ENCODE data around the gene MYOM1. TPM values are rescaled to one million over a fixed set of nuclear protein-coding genes. Genes with fewer than 3 reads are reported as not detected.
A peak's percentile ranks its signal among the peaks of the same experiment; 100 is the strongest.

Gene MYOM1
- polyA plus RNA-seq, 1 donor = 8.7 TPM

GRCh38 chr18:3135536-3135935 is 84.2 kb downstream of the MYOM1 start:
- DNase-seq = no peak
- H3K36me3 ChIP-seq (ENCODE audit: control insufficient read depth, insufficient read depth, low read length) = no peaks in the 10 kb centered on the region
- H3K27me3 ChIP-seq (ENCODE audit: control insufficient read depth, insufficient read depth, low read length) = no peaks in the 10 kb centered on the region
- H3K27ac ChIP-seq (ENCODE audit: low read length) = no peak overlapping the region
- peaks cover 5% of the 10 kb centered on the region for H3K4me1 ChIP-seq (ENCODE audit: control insufficient read depth, insufficient read depth, low read length)
- no peaks in the 10 kb centered on the region for H3K9me3 ChIP-seq (ENCODE audit: control insufficient read depth, low read depth, low read length)
- WGBS (ENCODE audit: insufficient coverage, low lambda C conversion rate) = no CpG with 5 or more reads among the region's 10 CpGs
- H3K4me3 ChIP-seq (ENCODE audit: low read length) = no peak overlapping the region

DNA sequence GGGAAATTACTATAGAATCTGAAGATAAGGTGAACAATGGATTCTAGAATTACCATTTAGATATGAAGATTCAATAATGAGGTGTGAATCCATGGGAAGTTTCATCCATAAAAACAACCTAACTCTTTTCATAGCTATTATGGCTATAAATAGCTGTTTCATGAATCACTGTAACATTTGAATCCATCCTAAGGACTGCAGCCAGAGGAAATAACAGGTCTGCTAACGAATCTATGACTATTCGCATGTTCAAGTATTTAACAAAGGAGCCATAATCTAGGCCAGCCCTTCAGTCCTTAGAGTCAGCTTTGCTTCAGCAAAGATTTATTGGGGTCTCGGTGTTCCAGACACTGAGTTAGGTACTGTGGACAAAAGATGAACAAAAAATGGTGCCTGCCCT is 87.1 kb downstream of the MYOM1 start:
- H3K27ac ChIP-seq (ENCODE audit: low read length) = no peak overlapping the region
- H3K27me3 ChIP-seq (ENCODE audit: control insufficient read depth, insufficient read depth, low read length) = no peaks in the 10 kb centered on the region
- peaks cover 4% of the 10 kb centered on the region for H3K4me1 ChIP-seq (ENCODE audit: control insufficient read depth, insufficient read depth, low read length)
- H3K9me3 ChIP-seq (ENCODE audit: control insufficient read depth, low read depth, low read length) = no peaks in the 10 kb centered on the region
- no peak overlapping the region for H3K4me3 ChIP-seq (ENCODE audit: low read length)
- no peaks in the 10 kb centered on the region for H3K36me3 ChIP-seq (ENCODE audit: control insufficient read depth, insufficient read depth, low read length)
- WGBS (ENCODE audit: insufficient coverage, low lambda C conversion rate) = 100% methylated on average over 1 of the region's 3 CpGs
- no peak for DNase-seq

- DNase-seq = no peak
- H3K27ac ChIP-seq (ENCODE audit: low read length) = no peak overlapping the region
- H3K36me3 ChIP-seq (ENCODE audit: control insufficient read depth, insufficient read depth, low read length) = no peaks in the 10 kb centered on the region
- peaks cover under 1% of the 10 kb centered on the region for H3K9me3 ChIP-seq (ENCODE audit: control insufficient read depth, low read depth, low read length)
- H3K27me3 ChIP-seq (ENCODE audit: control insufficient read depth, insufficient read depth, low read length) = no peaks in the 10 kb centered on the region
- 43% methylated on average over 1 of the region's 2 CpGs for WGBS (ENCODE audit: insufficient coverage, low lambda C conversion rate)
- peaks cover 4% of the 10 kb centered on the region for H3K4me1 ChIP-seq (ENCODE audit: control insufficient read depth, insufficient read depth, low read length)
- H3K4me3 ChIP-seq (ENCODE audit: low read length) = no peak overlapping the region
Measured at GRCh38 chr18:3130344-3130743, 89.4 kb downstream of the MYOM1 start.

- no peaks in the 10 kb centered on the region for H3K27me3 ChIP-seq (ENCODE audit: control insufficient read depth, insufficient read depth, low read length)
- WGBS (ENCODE audit: insufficient coverage, low lambda C conversion rate) = 47% methylated on average over 3 of the region's 16 CpGs
- H3K4me3 ChIP-seq (ENCODE audit: low read length) = no peak overlapping the region
- peaks cover 2% of the 10 kb centered on the region for H3K9me3 ChIP-seq (ENCODE audit: control insufficient read depth, low read depth, low read length)
- peaks cover 4% of the 10 kb centered on the region for H3K4me1 ChIP-seq (ENCODE audit: control insufficient read depth, insufficient read depth, low read length)
- peak; percentile 80 to 84 for DNase-seq
- no peak overlapping the region for H3K27ac ChIP-seq (ENCODE audit: low read length)
- no peaks in the 10 kb centered on the region for H3K36me3 ChIP-seq (ENCODE audit: control insufficient read depth, insufficient read depth, low read length)
Measured at GRCh38 chr18:3129053-3129864, 90.5 kb downstream of the MYOM1 start.

GRCh38 chr18:3126457-3127097 is 93.2 kb downstream of the MYOM1 start:
- WGBS (ENCODE audit: insufficient coverage, low lambda C conversion rate) = 100% methylated on average over 1 of the region's 9 CpGs
- H3K9me3 ChIP-seq (ENCODE audit: control insufficient read depth, low read depth, low read length) = peaks cover 2% of the 10 kb centered on the region
- H3K27ac ChIP-seq (ENCODE audit: low read length) = no peak overlapping the region
- H3K27me3 ChIP-seq (ENCODE audit: control insufficient read depth, insufficient read depth, low read length) = no peaks in the 10 kb centered on the region
- H3K4me3 ChIP-seq (ENCODE audit: low read length) = no peak overlapping the region
- no peak for DNase-seq
- no peaks in the 10 kb centered on the region for H3K36me3 ChIP-seq (ENCODE audit: control insufficient read depth, insufficient read depth, low read length)
- peaks cover 4% of the 10 kb centered on the region for H3K4me1 ChIP-seq (ENCODE audit: control insufficient read depth, insufficient read depth, low read length)

GRCh38 chr18:3124822-3125221 is 94.9 kb downstream of the MYOM1 start:
- no peak overlapping the region for H3K4me3 ChIP-seq (ENCODE audit: low read length)
- H3K9me3 ChIP-seq (ENCODE audit: control insufficient read depth, low read depth, low read length) = peaks cover 2% of the 10 kb centered on the region
- no peaks in the 10 kb centered on the region for H3K36me3 ChIP-seq (ENCODE audit: control insufficient read depth, insufficient read depth, low read length)
- WGBS (ENCODE audit: insufficient coverage, low lambda C conversion rate) = 100% methylated on average over 1 of the region's 1 CpG
- H3K27ac ChIP-seq (ENCODE audit: low read length) = no peak overlapping the region
- peaks cover 4% of the 10 kb centered on the region for H3K4me1 ChIP-seq (ENCODE audit: control insufficient read depth, insufficient read depth, low read length)
- H3K27me3 ChIP-seq (ENCODE audit: control insufficient read depth, insufficient read depth, low read length) = no peaks in the 10 kb centered on the region
- no peak for DNase-seq

DNA sequence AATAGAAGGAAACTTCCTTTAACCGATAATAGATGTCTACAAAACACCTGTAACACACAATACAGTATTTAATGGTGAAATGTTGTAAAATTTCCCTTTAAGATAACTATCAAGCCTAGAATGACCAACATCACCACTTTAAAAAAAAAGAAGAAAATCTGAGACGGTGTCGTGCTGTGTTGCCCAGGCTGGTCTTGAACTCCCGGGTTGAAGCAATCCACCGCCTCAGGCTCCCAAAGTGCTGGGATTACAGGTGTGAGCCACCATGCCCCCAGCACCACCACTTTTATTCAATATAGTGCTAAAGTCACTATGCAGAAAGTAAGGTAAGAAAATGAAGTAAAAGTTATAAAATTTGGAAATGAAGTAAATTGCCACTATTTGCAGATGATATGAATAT is 96.9 kb downstream of the MYOM1 start:
- no peak for DNase-seq
- H3K27me3 ChIP-seq (ENCODE audit: control insufficient read depth, insufficient read depth, low read length) = no peaks in the 10 kb centered on the region
- peaks cover 2% of the 10 kb centered on the region for H3K9me3 ChIP-seq (ENCODE audit: control insufficient read depth, low read depth, low read length)
- WGBS (ENCODE audit: insufficient coverage, low lambda C conversion rate) = no CpG with 5 or more reads among the region's 5 CpGs
- no peak overlapping the region for H3K4me3 ChIP-seq (ENCODE audit: low read length)
- no peaks in the 10 kb centered on the region for H3K4me1 ChIP-seq (ENCODE audit: control insufficient read depth, insufficient read depth, low read length)
- no peaks in the 10 kb centered on the region for H3K36me3 ChIP-seq (ENCODE audit: control insufficient read depth, insufficient read depth, low read length)
- no peak overlapping the region for H3K27ac ChIP-seq (ENCODE audit: low read length)

- WGBS (ENCODE audit: insufficient coverage, low lambda C conversion rate) = no CpG with 5 or more reads among the region's 2 CpGs
- no peak for DNase-seq
- Histone ChIP-seq H3K4me3 (ENCODE audit: low read length) (no peak overlapping the region), H3K27ac (ENCODE audit: low read length) (no peak overlapping the region), H3K27me3 (ENCODE audit: control insufficient read depth, insufficient read depth, low read length) (no peaks in the 10 kb centered on the region), H3K4me1 (ENCODE audit: control insufficient read depth, insufficient read depth, low read length) (no peaks in the 10 kb centered on the region), H3K9me3 (ENCODE audit: control insufficient read depth, low read depth, low read length) (peaks cover 2% of the 10 kb centered on the region), H3K36me3 (ENCODE audit: control insufficient read depth, insufficient read depth, low read length) (no peaks in the 10 kb centered on the region)
Measured at GRCh38 chr18:3121259-3121658, 98.5 kb downstream of the MYOM1 start.

- 80% methylated on average over 1 of the region's 9 CpGs for WGBS (ENCODE audit: insufficient coverage, low lambda C conversion rate)
- H3K36me3 ChIP-seq (ENCODE audit: control insufficient read depth, insufficient read depth, low read length) = no peaks in the 10 kb centered on the region
- no peak overlapping the region for H3K27ac ChIP-seq (ENCODE audit: low read length)
- H3K27me3 ChIP-seq (ENCODE audit: control insufficient read depth, insufficient read depth, low read length) = no peaks in the 10 kb centered on the region
- no peak for DNase-seq
- H3K9me3 ChIP-seq (ENCODE audit: control insufficient read depth, low read depth, low read length) = peaks cover 1% of the 10 kb centered on the region
- H3K4me1 ChIP-seq (ENCODE audit: control insufficient read depth, insufficient read depth, low read length) = no peaks in the 10 kb centered on the region
- H3K4me3 ChIP-seq (ENCODE audit: low read length) = no peak overlapping the region
Measured at GRCh38 chr18:3120356-3120755, 99.4 kb downstream of the MYOM1 start.

- no peaks in the 10 kb centered on the region for H3K4me1 ChIP-seq (ENCODE audit: control insufficient read depth, insufficient read depth, low read length)
- H3K27ac ChIP-seq (ENCODE audit: low read length) = no peak overlapping the region
- WGBS (ENCODE audit: insufficient coverage, low lambda C conversion rate) = 80% methylated on average over 1 of the region's 12 CpGs
- no peak for DNase-seq
- H3K36me3 ChIP-seq (ENCODE audit: control insufficient read depth, insufficient read depth, low read length) = no peaks in the 10 kb centered on the region
- H3K27me3 ChIP-seq (ENCODE audit: control insufficient read depth, insufficient read depth, low read length) = no peaks in the 10 kb centered on the region
- no peaks in the 10 kb centered on the region for H3K9me3 ChIP-seq (ENCODE audit: control insufficient read depth, low read depth, low read length)
- no peak overlapping the region for H3K4me3 ChIP-seq (ENCODE audit: low read length)
Measured at GRCh38 chr18:3119401-3120341, 100.1 kb downstream of the MYOM1 start.

Measured in large intestine (tissue), 3 donors.